NB4 (cell line): Measurements from ENCODE around the gene CDC14A.

Experiments used
- DNase-seq: peaks from one replicate; pipeline ENCODE4 v3.0.0; 2010; ENCODE audit warnings: low read depth
- H3K4me3 ChIP-seq: one replicate; pipeline ENCODE4 v1.5.1; 2011; ENCODE audit warnings: mild to moderate bottlenecking, low read depth, low read length, moderate library complexity
- MAX ChIP-seq: IDR thresholded peaks from 2 replicates; pipeline ENCODE4 v1.6.1; 2011; ENCODE audit warnings: low read depth, low read length
- MYC ChIP-seq: IDR thresholded peaks from 2 replicates; pipeline ENCODE4 v1.6.1; 2011; ENCODE audit warnings: low read depth, low read length
- POLR2A ChIP-seq: IDR thresholded peaks from 2 replicates; pipeline ENCODE4 v1.6.1; 2011; ENCODE audit warnings: mild to moderate bottlenecking; ENCODE audit not compliant: insufficient read length; ENCODE audit errors: extremely low read depth
- TF ChIP-seq, protein P1 (sequence below): IDR thresholded peaks from one replicate; pipeline ENCODE4 v1.5.1; 2012; ENCODE audit warnings: low read depth, low read length

CDC14A gene

DNA sequence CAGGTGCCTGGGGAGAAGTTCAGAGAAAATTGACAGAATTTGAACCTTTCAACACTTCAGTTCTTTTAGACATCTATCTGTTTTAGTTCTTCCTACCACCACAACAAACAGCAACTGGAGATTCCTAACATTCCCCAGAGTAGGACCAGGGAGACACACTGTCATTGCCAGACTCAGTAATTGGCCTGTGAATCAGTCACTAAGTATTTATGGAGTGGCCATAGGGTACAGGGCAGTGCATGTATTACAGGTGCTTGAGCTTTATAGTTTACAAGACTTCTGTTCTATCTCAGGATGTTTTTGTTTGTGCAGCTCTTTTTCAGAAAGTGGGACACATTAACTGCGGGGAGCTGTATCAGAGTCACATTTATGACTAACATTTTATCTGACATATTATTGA is 1.7 kb downstream of the CDC14A start:
- no peak for DNase-seq
- peak overlapping the region; percentile 64 for H3K4me3 ChIP-seq
- TF ChIP-seq MYC (no peak), POLR2A (no peak), MAX (no peak)

DNA sequence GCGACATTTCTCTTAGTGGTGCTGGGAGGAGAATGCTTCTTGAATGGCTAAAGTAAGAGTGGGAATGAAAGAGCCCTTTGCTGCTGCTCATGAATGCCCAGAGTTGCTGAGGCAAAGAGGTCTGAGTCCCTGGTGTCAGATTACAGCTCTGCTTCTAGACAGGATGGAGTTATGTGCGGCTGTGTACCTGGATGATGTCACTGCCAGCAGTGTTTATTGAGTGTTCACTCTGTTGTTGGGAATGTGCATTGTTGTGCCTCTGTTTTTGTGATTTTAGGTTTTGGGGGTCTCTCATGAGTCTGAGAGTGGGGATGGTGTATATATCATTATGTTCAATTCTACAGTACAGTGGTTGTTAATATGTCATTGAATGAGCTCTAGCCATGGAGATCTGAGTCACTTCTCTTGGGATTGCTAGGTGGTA is 2.7 kb downstream of the CDC14A start:
- DNase-seq = peak; percentile 15
- TF ChIP-seq POLR2A (no peak), MAX (no peak), MYC (no peak)
- TF ChIP-seq, protein P1, sequence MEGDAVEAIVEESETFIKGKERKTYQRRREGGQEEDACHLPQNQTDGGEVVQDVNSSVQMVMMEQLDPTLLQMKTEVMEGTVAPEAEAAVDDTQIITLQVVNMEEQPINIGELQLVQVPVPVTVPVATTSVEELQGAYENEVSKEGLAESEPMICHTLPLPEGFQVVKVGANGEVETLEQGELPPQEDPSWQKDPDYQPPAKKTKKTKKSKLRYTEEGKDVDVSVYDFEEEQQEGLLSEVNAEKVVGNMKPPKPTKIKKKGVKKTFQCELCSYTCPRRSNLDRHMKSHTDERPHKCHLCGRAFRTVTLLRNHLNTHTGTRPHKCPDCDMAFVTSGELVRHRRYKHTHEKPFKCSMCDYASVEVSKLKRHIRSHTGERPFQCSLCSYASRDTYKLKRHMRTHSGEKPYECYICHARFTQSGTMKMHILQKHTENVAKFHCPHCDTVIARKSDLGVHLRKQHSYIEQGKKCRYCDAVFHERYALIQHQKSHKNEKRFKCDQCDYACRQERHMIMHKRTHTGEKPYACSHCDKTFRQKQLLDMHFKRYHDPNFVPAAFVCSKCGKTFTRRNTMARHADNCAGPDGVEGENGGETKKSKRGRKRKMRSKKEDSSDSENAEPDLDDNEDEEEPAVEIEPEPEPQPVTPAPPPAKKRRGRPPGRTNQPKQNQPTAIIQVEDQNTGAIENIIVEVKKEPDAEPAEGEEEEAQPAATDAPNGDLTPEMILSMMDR = no peak
- H3K4me3 ChIP-seq = no peak overlapping the region

- peak; percentile 38 for DNase-seq
- TF ChIP-seq MAX (no peak), MYC (no peak)
- TF ChIP-seq, protein P1 = peak; percentile 39
- no peak overlapping the region for H3K4me3 ChIP-seq
Measured at GRCh38 chr1:100358210-100358609, 5.9 kb downstream of the CDC14A start.

DNA sequence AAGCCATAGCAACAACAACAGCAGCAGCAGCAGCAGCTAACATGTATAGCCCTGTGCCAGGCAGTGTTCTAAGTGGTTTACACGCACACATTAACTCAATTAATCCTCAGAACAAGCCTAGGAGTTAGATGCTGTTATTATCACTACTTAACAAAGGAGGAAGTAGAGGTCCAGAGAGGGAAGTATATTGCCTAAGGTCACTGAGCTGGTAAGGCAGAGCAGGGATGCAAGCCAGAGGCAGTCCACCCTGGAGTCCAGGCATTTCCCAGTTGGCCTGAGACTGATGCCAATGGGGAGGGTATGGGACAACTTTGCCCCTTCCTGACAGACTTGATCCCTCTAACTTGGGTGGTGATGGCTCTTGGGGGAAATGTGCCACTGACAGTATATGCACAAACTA is 6.8 kb downstream of the CDC14A start:
- peak; percentile 44 for DNase-seq
- H3K4me3 ChIP-seq = no peak overlapping the region
- TF ChIP-seq POLR2A = no peak
- TF ChIP-seq MYC = no peak
- TF ChIP-seq, protein P1 = no peak
- no peak for TF ChIP-seq MAX

- no peak overlapping the region for H3K4me3 ChIP-seq
- DNase-seq = no peak
- TF ChIP-seq, protein P1 = no peak
- TF ChIP-seq MAX (no peak), MYC (no peak), POLR2A (no peak)
Measured at GRCh38 chr1:100360790-100361510, 8.6 kb downstream of the CDC14A start.

- DNase-seq = no peak
- no peak for TF ChIP-seq POLR2A
- H3K4me3 ChIP-seq = no peak overlapping the region
Measured at GRCh38 chr1:100361511-100362089, 9.3 kb downstream of the CDC14A start.
